Measurements from ENCODE around the gene RAB11A.

GRCh38 chr15:65913631-65914199, 44.4 kb downstream of the RAB11A start:
- TF ChIP-seq CTCF (IDR thresholded peaks at IDR 0.05) (no peak), POLR2A (IDR thresholded peaks at IDR 0.05) (no peak)
